ACC112 (cell line): ENCODE measurements around the gene SERPINA4.
A peak's percentile ranks its signal among the peaks of the same experiment; 100 is the strongest.
"Not testable (repeated sequence)": the region's sequence is repeated elsewhere in the genome, so short reads cannot be mapped to it uniquely, and the experiment has no call there.

Experiments used
- H2AFZ ChIP-seq: fragments of 200-600 bp; sonication (generic); one replicate; pipeline ENCODE4 v1.6.0; 2017; ENCODE audit warnings: antibody characterized with exemption, low read length; ENCODE audit not compliant: unreplicated experiment
- H3K27ac ChIP-seq: fragments of 200-600 bp; sonication (generic); 2 replicates; pipeline ENCODE4 v1.5.1; 2014; ENCODE audit warnings: low read depth, mild to moderate bottlenecking, antibody characterized with exemption, low read length, moderate library complexity
- H3K27me3 ChIP-seq: fragments of 200-600 bp; sonication (generic); 2 replicates; pipeline ENCODE4 v1.6.1; 2014; ENCODE audit warnings: mild to moderate bottlenecking, antibody characterized with exemption, low read length, moderate library complexity, mixed read lengths; ENCODE audit not compliant: insufficient read depth
- H3K36me3 ChIP-seq: fragments of 200-600 bp; sonication (generic); 2 replicates; pipeline ENCODE4 v1.6.1; 2016; ENCODE audit warnings: mild to moderate bottlenecking, antibody characterized with exemption, low read length, moderate library complexity, mixed read lengths; ENCODE audit not compliant: insufficient read depth
- H3K4me1 ChIP-seq: fragments of 200-600 bp; sonication (generic); one replicate; pipeline ENCODE4 v1.6.1; 2016; ENCODE audit warnings: low read length, mixed read lengths; ENCODE audit not compliant: insufficient read depth, unreplicated experiment, control insufficient read depth
- H3K4me3 ChIP-seq: fragments of 200-600 bp; sonication (generic); 2 replicates; pipeline ENCODE4 v1.5.1; 2014; ENCODE audit warnings: mild to moderate bottlenecking, low read depth, low read length
- H3K79me2 ChIP-seq: fragments of 200-600 bp; sonication (generic); one replicate; pipeline ENCODE4 v1.6.0; 2016; ENCODE audit warnings: low read length; ENCODE audit not compliant: control insufficient read depth, unreplicated experiment, insufficient read depth

Gene SERPINA4

DNA sequence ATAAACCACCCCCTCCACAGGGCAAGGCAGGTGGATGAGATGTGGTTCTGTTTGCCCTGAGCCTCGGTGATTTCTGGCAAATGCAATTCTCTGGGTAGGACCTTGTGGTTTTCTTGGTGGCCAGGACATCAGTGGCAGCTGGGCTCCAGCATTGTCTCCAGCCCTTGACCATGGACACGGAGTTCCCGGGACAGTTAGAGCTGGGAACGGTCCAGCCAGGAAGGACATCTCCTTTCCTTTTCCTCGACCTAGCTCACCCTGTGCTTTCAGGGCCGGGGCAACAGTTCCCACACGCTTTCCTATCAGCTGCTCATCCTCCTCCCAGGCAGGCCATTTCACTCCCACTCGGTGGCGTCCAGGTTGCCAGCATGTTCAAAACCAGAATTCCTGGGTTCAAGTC is 9.2 kb downstream of the SERPINA4 start:
- Histone ChIP-seq H3K27me3 (no peaks in the 10 kb centered on the region), H3K36me3 (no peaks in the 10 kb centered on the region), H3K27ac (no peak overlapping the region), H3K4me1 (peaks cover 18% of the 10 kb centered on the region), H3K4me3 (no peak overlapping the region), H2AFZ (no peak overlapping the region), H3K79me2 (no peaks in the 10 kb centered on the region)

DNA sequence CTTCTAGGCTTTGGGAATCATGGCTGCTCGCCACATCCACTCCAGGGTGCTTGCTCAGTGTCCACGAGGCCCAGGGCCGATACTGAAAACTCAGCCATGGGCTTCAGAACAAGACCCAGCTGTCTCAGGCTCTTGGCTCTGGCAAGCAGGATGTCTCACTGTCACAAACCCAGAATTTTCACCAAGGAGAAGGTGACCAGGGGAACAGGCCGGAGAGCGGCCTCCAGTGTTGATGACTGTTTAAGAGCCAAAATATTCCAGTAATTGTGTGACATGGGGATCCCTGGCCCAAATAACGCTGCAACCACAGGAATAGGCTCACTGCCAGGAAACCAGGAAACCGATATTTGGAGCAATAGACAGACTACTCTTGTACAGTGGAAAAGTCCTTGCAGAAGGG is 10.2 kb downstream of the SERPINA4 start:
- no peaks in the 10 kb centered on the region for H3K27me3 ChIP-seq
- peaks cover 27% of the 10 kb centered on the region for H3K4me1 ChIP-seq
- H3K27ac ChIP-seq = peak overlapping the region; percentile 51
- peak overlapping the region; percentile 58 for H2AFZ ChIP-seq
- H3K4me3 ChIP-seq = no peak overlapping the region
- H3K36me3 ChIP-seq = no peaks in the 10 kb centered on the region
- H3K79me2 ChIP-seq = no peaks in the 10 kb centered on the region

DNA sequence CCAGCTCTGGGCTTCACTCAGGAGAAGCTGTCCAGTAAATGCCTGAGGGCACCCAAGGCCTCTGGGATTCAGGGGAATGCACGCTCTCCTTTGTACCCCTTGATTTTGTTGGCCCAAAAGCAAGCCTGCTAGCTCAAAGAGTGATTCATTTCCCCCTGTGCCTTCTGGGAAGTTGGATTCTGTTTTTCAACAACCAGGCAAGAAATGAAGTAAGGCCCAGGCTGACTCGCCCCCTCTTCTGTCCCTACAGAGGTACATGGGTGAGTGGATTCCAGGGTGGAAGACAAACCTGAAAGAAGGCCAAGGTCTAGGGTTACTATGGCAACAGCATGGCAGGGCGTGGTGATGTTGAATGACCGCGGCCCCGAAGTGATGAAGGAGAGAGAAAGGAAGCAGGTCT is 10.7 kb downstream of the SERPINA4 start:
- Histone ChIP-seq H3K27ac (peak overlapping the region; percentile 51), H3K4me3 (no peak overlapping the region), H3K79me2 (no peaks in the 10 kb centered on the region), H3K4me1 (peaks cover 28% of the 10 kb centered on the region), H2AFZ (peak overlapping the region; percentile 58), H3K27me3 (no peaks in the 10 kb centered on the region), H3K36me3 (no peaks in the 10 kb centered on the region)

DNA sequence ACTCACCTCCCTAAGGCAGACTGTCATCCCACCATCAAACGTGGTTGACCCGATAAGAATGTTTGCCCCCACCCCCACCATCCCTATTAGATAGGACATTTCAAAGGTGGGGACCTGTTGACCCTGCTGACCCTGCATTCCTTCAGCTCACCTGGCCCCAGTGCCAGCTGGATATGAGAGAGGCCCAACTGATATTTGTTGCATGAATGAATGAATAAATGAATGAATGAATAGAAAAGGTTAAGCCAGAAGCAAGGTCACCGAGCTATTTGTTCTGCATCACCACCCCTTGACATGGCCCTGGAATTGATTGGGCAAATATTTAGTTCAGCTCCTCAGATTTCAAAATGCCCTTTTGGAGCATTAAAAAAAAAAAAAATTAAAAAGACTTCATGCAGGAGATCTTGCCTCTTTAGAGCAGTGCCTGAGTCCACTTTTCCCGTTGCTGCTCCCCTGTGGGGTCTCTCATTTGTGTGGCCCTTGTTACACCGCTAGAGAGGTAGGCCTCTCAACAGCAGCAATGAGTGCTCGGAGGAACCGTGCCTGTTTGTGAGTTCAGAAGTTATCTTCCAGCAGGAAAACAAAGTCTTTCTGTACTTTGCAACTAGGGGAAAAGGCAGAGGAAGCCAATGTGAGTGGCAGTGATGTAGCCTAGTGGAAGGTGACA is 11.5 kb downstream of the SERPINA4 start:
- peak overlapping the region; percentile 51; the same call in 1 of the 2 replicates for H3K27ac ChIP-seq
- no peak overlapping the region for H2AFZ ChIP-seq
- no peaks in the 10 kb centered on the region for H3K79me2 ChIP-seq
- H3K4me3 ChIP-seq = no peak overlapping the region
- H3K4me1 ChIP-seq = peaks cover 28% of the 10 kb centered on the region
- H3K36me3 ChIP-seq = no peaks in the 10 kb centered on the region
- no peaks in the 10 kb centered on the region for H3K27me3 ChIP-seq

DNA sequence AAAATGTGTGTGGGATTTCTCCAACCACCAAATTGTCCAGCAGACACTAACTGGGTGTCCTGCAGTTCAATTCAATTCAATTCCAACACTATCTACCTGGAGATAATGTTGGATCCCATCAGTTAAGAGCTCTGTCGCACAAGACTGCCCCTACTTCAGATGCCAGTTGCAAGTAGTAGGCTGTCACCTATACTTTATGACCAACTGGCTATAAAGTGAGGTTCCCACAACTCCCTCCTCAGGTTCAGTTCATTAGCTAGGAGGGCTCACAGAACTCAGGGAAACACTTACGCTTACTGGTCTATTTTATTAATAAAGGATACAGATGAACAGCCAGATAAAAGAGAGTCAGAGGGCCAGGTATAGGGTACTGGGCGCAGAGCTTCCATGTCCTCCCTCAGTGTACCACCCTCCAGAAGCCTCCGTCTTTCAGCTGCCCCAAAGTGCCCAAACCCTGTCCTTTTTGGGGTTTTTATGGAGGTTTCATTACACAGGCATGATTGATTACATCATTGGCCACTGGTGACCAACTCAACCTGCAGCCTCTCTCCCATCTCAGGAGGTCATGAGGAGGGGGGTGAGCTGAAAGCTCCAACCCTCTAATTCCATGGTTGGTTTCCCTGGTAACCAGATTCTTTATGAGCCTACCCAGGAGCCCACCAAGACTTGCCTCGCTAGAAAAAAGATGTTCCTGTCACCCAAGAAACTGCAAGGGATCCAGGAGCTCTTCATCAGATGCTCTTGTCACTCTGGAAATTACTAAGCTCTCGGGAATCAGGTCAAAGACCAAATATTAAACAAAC is 12.4 kb downstream of the SERPINA4 start:
- Histone ChIP-seq H3K36me3 (no peaks in the 10 kb centered on the region), H3K4me1 (peaks cover 28% of the 10 kb centered on the region), H3K4me3 (no peak overlapping the region), H3K27ac (no peak overlapping the region), H3K79me2 (no peaks in the 10 kb centered on the region), H3K27me3 (no peaks in the 10 kb centered on the region), H2AFZ (no peak overlapping the region)

DNA sequence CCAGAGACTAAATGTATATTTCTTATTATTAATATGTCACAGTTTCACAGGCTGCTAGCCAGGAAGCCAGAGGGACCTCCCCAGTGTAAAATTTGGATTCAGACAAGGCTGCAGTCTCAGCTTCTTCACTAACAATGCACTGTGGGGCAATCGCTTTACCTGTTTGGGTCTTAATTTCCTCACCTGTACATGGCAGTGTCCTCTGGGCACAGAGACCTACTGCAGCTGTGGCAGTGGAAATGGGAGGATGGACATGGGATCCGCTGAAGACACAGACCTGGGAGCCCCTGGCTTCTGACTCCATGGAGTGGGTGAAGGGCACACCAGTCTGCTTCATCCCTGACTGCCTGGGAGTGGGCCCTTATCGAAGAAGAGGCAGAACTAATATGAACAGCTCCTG is 13.1 kb downstream of the SERPINA4 start:
- Histone ChIP-seq H3K27ac (no peak overlapping the region), H3K36me3 (no peaks in the 10 kb centered on the region), H3K27me3 (no peaks in the 10 kb centered on the region), H3K79me2 (no peaks in the 10 kb centered on the region), H3K4me1 (peaks cover 28% of the 10 kb centered on the region), H3K4me3 (no peak overlapping the region), H2AFZ (no peak overlapping the region)

DNA sequence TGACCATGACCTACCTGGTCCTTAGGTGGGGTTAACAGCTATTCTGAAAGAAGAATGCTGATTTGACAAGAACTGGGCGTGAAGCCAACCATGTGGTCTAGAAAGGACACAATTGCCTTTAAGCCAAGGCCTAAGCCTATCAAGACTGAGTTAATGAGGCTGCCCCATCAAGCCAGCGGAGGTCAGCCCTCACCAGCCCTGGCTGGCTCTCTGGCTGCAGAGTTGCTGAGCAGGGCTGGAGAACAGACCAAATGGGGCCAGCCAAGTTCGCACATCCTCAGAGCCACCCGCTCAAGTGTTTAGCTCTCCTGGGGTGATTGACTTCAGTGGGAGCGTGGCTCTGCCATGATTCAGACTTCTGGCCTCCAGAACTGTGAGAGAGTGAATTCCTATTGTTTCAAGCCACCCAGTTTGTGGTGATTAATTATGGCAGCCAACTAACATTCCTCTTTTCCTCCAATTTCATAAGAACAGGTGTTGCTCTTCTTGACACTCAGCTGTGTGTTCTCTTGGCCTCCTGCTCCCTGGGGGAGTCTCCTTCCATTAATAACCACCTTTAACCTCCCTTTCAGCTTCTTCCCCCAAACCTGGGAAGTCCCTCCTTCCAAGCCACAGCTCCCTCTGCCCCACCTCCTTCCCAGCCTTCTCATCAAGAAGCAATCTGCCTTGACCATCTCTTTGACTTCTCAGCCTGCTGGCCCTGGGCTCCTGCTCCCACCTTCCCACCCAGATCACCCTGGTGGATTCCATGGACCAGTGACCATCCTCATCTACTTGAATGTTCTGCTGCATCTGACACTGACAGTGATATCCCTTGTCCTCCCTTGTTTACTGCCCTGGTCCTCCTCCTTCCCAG is 14.7 kb downstream of the SERPINA4 start:
- no peaks in the 10 kb centered on the region for H3K27me3 ChIP-seq
- no peaks in the 10 kb centered on the region for H3K36me3 ChIP-seq
- no peak overlapping the region for H2AFZ ChIP-seq
- no peak overlapping the region for H3K4me3 ChIP-seq
- H3K79me2 ChIP-seq = no peaks in the 10 kb centered on the region
- no peak overlapping the region; the same call in 1 of the 2 replicates for H3K27ac ChIP-seq
- peaks cover 30% of the 10 kb centered on the region for H3K4me1 ChIP-seq

DNA sequence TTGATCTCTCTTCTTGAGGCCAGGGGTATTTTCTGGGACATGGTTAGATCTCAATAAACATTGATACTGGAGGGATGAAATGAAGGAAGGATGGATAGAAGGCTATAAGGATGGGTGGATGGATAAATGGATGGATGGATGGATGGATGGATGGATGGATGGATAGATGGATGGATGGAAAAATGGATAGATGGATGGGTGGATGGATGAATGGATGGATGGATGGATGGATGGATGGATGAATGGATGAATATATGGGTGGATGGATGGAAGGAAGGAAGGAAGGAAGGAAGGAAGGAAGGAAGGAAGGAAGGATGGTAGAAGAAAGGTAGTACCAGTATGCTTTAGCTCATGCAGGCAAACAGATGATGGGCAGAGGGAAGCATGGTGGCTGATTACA is 16.2 kb downstream of the SERPINA4 start:
- H3K27me3 ChIP-seq = not testable (repeated sequence)
- H3K4me1 ChIP-seq = peaks cover 22% of the 10 kb centered on the region

DNA sequence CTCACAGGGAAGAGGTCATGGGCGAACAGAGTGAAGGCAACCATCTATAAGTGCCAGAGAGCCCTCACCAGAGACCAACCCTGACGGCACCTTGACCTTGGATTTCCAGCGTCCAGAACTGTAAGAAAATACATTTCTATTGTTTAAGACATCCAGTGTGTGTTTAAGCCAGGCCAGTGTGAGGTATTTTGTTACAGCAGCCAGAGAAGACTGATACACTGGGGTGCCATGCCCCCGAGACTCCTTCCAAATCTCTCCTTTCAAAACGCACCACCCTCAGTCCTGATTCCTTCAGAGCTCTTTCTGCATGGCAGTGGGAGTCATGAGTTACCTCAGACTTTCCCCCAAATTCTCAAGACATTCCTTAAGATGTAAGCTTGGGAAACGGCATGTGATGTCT is 17.5 kb downstream of the SERPINA4 start:
- H3K27ac ChIP-seq = no peak overlapping the region
- no peaks in the 10 kb centered on the region for H3K79me2 ChIP-seq
- H3K4me1 ChIP-seq = peaks cover 20% of the 10 kb centered on the region
- no peaks in the 10 kb centered on the region for H3K36me3 ChIP-seq
- H2AFZ ChIP-seq = no peak overlapping the region
- no peaks in the 10 kb centered on the region for H3K27me3 ChIP-seq
- H3K4me3 ChIP-seq = no peak overlapping the region

More for the DNA sequence above, 16.2 kb downstream of the SERPINA4 start:
- not testable (repeated sequence) for H3K4me3 ChIP-seq, H2AFZ ChIP-seq, H3K27ac ChIP-seq, H3K36me3 ChIP-seq, H3K79me2 ChIP-seq

DNA sequence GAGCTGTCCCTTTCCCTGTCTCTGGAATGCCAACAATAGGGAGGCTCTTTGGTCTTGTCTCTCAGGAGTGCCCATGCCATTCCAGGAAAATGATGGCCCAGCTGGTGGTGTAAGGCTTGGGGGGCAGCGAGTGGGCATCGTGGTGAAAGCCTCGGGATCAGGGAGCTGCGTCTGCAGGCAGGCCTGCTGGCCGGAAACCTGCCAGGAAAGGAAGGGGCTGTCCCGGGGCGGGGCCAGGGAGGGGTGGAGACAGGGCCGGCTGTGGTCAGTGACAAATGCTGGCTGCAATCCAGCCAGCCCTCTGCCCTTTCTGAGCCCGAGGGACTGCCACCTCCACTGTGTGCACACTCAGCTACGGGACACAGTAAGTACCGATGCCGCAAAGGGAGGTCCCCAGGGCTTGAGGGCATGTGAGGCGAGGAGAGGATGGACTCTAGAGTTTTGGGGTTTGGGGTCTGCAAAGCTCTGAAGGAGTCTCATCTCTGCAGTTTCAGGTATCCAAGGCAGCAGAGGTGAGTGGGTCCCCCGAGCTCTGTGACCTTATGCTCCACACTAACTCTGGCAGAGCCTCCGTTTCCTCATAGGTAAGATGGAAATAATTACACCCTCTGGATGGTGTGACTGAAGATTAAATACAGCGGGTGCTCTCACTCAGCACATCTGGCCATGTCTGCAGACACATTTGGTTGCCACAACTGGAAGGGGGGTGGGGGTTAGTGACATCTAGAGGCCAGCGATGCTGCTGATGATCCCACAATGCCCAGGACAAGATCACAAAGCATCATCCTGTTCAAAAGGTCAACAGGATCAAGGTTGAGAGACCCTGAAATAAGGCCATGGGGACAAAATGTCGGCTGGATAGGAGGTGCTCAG is 20.1 kb downstream of the SERPINA4 start, which contains the start of gene SERPINA5:
SERPINA5 (plus strand) TSS at position 300 of the 873 bp plus-strand sequence. CDS start 5,937 bp downstream, outside the sequence.
- Histone ChIP-seq H3K36me3 (no peaks in the 10 kb centered on the region), H3K4me3 (no peak within 1 kb of the TSS), H3K79me2 (no peaks in the 10 kb centered on the region), H3K27ac (no peak within 1 kb of the TSS), H2AFZ (no peak within 1 kb of the TSS), H3K27me3 (no peaks in the 10 kb centered on the region), H3K4me1 (peaks cover 9% of the 10 kb centered on the region)
